Subcutaneous abdominal adipose tissue (tissue), 5 donors: ENCODE data around the gene PNPLA8.
"Not testable (repeated sequence)": the region's sequence is repeated elsewhere in the genome, so short reads cannot be mapped to it uniquely, and the experiment has no call there.

ENCODE experiments used
- H3K27ac ChIP-seq: one replicate; pipeline ENCODE4 v1.7.0; 2013; ENCODE audit warnings: low read depth, mild to moderate bottlenecking, inconsistent platforms, low read length, moderate library complexity
- H3K27me3 ChIP-seq, 5 donors: one replicate each; pipeline ENCODE4 v1.7.0; 2013; ENCODE audit warnings: low read length in 5 of 5, inconsistent platforms in 1 of 5; ENCODE audit not compliant: control insufficient read depth in 5 of 5, insufficient read depth in 4 of 5
- H3K36me3 ChIP-seq, 5 donors: one replicate each; pipeline ENCODE4 v1.7.0; 2013; ENCODE audit warnings: low read length in 5 of 5; ENCODE audit not compliant: control insufficient read depth in 5 of 5, insufficient read depth in 5 of 5
- H3K4me1 ChIP-seq, 5 donors: one replicate each; pipeline ENCODE4 v1.7.0; 2013; ENCODE audit warnings: low read length in 5 of 5, mild to moderate bottlenecking in 3 of 5, moderate library complexity in 1 of 5; ENCODE audit not compliant: control insufficient read depth in 5 of 5, insufficient read depth in 5 of 5
- H3K4me3 ChIP-seq, 5 donors: one replicate each; pipeline ENCODE4 v1.7.0; 2013; ENCODE audit warnings: low read length in 5 of 5, low read depth in 1 of 5
- H3K9ac ChIP-seq, 5 donors: one replicate each; pipeline ENCODE4 v1.7.0; 2013; ENCODE audit warnings: low read length in 5 of 5, mild to moderate bottlenecking in 4 of 5, moderate library complexity in 3 of 5
- H3K9me3 ChIP-seq, 5 donors: one replicate each; pipeline ENCODE4 v1.7.0; 2013; ENCODE audit warnings: low read length in 5 of 5; ENCODE audit not compliant: control insufficient read depth in 5 of 5
- donor health status: healthy.
- donor health status: healthy.
- donor health status: healthy.
- donor health status: healthy.
- donor health status: healthy.

PNPLA8 gene

GRCh38 chr7:108484137-108484536 lies 41.8 kb downstream of the PNPLA8 start:
- Histone ChIP-seq H3K27me3 (no peaks in the 10 kb centered on the region), H3K4me1 (peaks cover 0 to 2% (median 0%) of the 10 kb centered on the region in 5 donors), H3K27ac (no peak overlapping the region), H3K9me3 (no peaks in the 10 kb centered on the region), H3K36me3 (peaks cover 5 to 42% (median 23%) of the 10 kb centered on the region in 5 donors), H3K4me3 (no peak overlapping the region), H3K9ac (no peak overlapping the region)

- no peaks in the 10 kb centered on the region for H3K4me1 ChIP-seq
- no peak overlapping the region for H3K4me3 ChIP-seq
- peaks cover 23 to 56% (median 35%) of the 10 kb centered on the region in 5 donors for H3K36me3 ChIP-seq
Observed at GRCh38 chr7:108480311-108480710, 45.6 kb downstream of the PNPLA8 start.

GRCh38 chr7:108479751-108480150 lies 46.2 kb downstream of the PNPLA8 start:
- H3K4me3 ChIP-seq: no peak overlapping the region
- H3K9ac ChIP-seq: no peak overlapping the region
- H3K27ac ChIP-seq: no peak overlapping the region
- H3K4me1 ChIP-seq: no peaks in the 10 kb centered on the region
- peaks cover 21 to 51% (median 35%) of the 10 kb centered on the region in 5 donors for H3K36me3 ChIP-seq
- H3K9me3 ChIP-seq: no peaks in the 10 kb centered on the region
- H3K27me3 ChIP-seq: no peaks in the 10 kb centered on the region

More at GRCh38 chr7:108480311-108480710, 45.6 kb downstream of the PNPLA8 start:
- Histone ChIP-seq H3K9ac (no peak overlapping the region), H3K27me3 (no peaks in the 10 kb centered on the region), H3K9me3 (no peaks in the 10 kb centered on the region), H3K27ac (no peak overlapping the region)

- Histone ChIP-seq H3K9ac (no peak overlapping the region), H3K27me3 (no peaks in the 10 kb centered on the region), H3K4me1 (no peaks in the 10 kb centered on the region), H3K36me3 (peaks cover 21 to 49% (median 37%) of the 10 kb centered on the region in 5 donors), H3K27ac (no peak overlapping the region), H3K9me3 (no peaks in the 10 kb centered on the region), H3K4me3 (no peak overlapping the region)
Observed at GRCh38 chr7:108479118-108479517, 46.8 kb downstream of the PNPLA8 start.

- Histone ChIP-seq H3K9ac (no peak overlapping the region), H3K27ac (no peak overlapping the region), H3K36me3 (peaks cover 0 to 16% (median 3%) of the 10 kb centered on the region in 5 donors), H3K4me1 (no peaks in the 10 kb centered on the region), H3K27me3 (no peaks in the 10 kb centered on the region), H3K4me3 (no peak overlapping the region), H3K9me3 (no peaks in the 10 kb centered on the region)
Observed at GRCh38 chr7:108468246-108468645, 57.7 kb downstream of the PNPLA8 start.

GRCh38 chr7:108467391-108467790 lies 58.5 kb downstream of the PNPLA8 start:
- Histone ChIP-seq H3K27ac (no peak overlapping the region), H3K36me3 (peaks cover 0 to 8% (median 3%) of the 10 kb centered on the region in 5 donors), H3K4me1 (no peaks in the 10 kb centered on the region), H3K9ac (no peak overlapping the region), H3K27me3 (no peaks in the 10 kb centered on the region), H3K9me3 (no peaks in the 10 kb centered on the region), H3K4me3 (no peak overlapping the region)

GRCh38 chr7:108466322-108466721 lies 59.6 kb downstream of the PNPLA8 start:
- not testable (repeated sequence) for H3K4me1 ChIP-seq, H3K27me3 ChIP-seq, H3K4me3 ChIP-seq, H3K9me3 ChIP-seq, H3K9ac ChIP-seq, H3K27ac ChIP-seq, H3K36me3 ChIP-seq

GRCh38 chr7:108464743-108465142 lies 61.2 kb downstream of the PNPLA8 start:
- Histone ChIP-seq H3K27ac (no peak overlapping the region), H3K36me3 (no peaks in the 10 kb centered on the region), H3K9ac (no peak overlapping the region), H3K4me3 (no peak overlapping the region), H3K9me3 (no peaks in the 10 kb centered on the region), H3K4me1 (peaks cover 0 to 7% (median 0%) of the 10 kb centered on the region in 5 donors), H3K27me3 (no peaks in the 10 kb centered on the region)

- Histone ChIP-seq H3K4me3 (no peak overlapping the region), H3K27me3 (peaks cover 0 to under 1% (median 0%) of the 10 kb centered on the region in 5 donors)
Observed at GRCh38 chr7:108463613-108464012, 62.3 kb downstream of the PNPLA8 start.

GRCh38 chr7:108461840-108462239 lies 64.1 kb downstream of the PNPLA8 start:
- no peak overlapping the region for H3K4me3 ChIP-seq
- H3K27ac ChIP-seq: no peak overlapping the region
- H3K9me3 ChIP-seq: no peaks in the 10 kb centered on the region
- peaks cover 0 to 10% (median 0%) of the 10 kb centered on the region in 5 donors for H3K4me1 ChIP-seq
- no peak overlapping the region for H3K9ac ChIP-seq
- H3K36me3 ChIP-seq: no peaks in the 10 kb centered on the region
- peaks cover 0 to 18% (median 4%) of the 10 kb centered on the region in 5 donors for H3K27me3 ChIP-seq

More at GRCh38 chr7:108463613-108464012, 62.3 kb downstream of the PNPLA8 start:
- H3K4me1 ChIP-seq: peaks cover 0 to 7% (median 0%) of the 10 kb centered on the region in 5 donors
- H3K9me3 ChIP-seq: no peaks in the 10 kb centered on the region
- no peak overlapping the region for H3K9ac ChIP-seq
- H3K27ac ChIP-seq: no peak overlapping the region
- no peaks in the 10 kb centered on the region for H3K36me3 ChIP-seq
